NCI-H345 treated with DMSO at 0.1 percent for 48 hours (cell line): ENCODE data around the gene ATP8A2.

Experiments
- DNase-seq: peaks from one replicate; lab custom pipeline; 2025; ENCODE audit not compliant: unreplicated experiment; lab: John Stamatoyannopoulos, UW

Gene ATP8A2

GRCh38 chr13:25906191-25906661 is 534.5 kb downstream of the ATP8A2 start:
- DNase-seq: no peak

GRCh38 chr13:25908366-25908765 is 536.6 kb downstream of the ATP8A2 start:
- DNase-seq: no peak

DNA sequence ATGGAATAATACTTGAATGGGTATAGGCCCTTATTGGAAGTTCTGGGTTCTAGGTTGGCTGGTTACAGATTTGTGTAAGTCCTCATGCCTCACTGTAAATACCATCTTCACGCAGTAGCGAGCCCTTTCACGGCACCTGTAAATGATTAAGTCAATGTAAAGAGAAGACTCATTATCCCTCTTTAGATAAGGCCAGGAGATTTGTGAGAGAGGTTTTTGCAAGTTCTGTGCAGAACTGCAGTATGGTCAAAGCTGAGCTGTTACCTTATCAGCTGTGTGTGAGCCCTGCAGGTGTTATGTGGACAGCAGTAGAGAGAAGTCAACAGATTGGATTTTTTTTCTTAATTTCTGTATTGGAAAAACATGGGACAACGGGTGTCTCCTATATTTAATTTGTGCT is 538.5 kb downstream of the ATP8A2 start:
- DNase-seq: no peak

- DNase-seq: no peak
Measured at GRCh38 chr13:25910991-25911419, 539.2 kb downstream of the ATP8A2 start.

GRCh38 chr13:25912961-25913360 is 541.2 kb downstream of the ATP8A2 start:
- no peak for DNase-seq

GRCh38 chr13:25915840-25916518 is 544.2 kb downstream of the ATP8A2 start:
- no peak for DNase-seq

- DNase-seq: no peak
Measured at GRCh38 chr13:25920277-25920676, 548.5 kb downstream of the ATP8A2 start.

- no peak for DNase-seq
Measured at GRCh38 chr13:25920931-25921330, 549.2 kb downstream of the ATP8A2 start.

- no peak for DNase-seq
Measured at GRCh38 chr13:25922376-25922775, 550.6 kb downstream of the ATP8A2 start.

- DNase-seq: no peak
Measured at GRCh38 chr13:25923217-25924085, 551.7 kb downstream of the ATP8A2 start.

GRCh38 chr13:25927363-25927762 is 555.6 kb downstream of the ATP8A2 start:
- DNase-seq: no peak

DNA sequence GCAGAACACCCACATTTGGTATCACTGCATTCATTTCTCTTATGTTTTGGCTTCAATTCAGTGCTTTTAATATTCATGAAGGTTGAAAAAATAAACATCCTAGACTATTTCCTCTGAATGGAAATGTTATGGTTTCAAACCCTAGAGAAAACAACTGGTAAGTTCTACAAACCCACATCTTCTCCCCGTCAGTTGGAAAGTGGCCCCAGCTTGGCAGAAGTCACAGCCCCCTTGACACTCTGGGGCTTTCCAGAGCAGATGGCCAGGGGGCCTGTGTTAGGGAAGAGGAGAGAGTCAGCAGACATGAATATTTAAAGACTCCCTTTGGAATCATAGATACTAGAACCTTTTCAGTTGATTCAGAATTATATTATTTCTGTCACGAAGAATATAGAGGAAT is 556.2 kb downstream of the ATP8A2 start:
- DNase-seq: no peak

DNA sequence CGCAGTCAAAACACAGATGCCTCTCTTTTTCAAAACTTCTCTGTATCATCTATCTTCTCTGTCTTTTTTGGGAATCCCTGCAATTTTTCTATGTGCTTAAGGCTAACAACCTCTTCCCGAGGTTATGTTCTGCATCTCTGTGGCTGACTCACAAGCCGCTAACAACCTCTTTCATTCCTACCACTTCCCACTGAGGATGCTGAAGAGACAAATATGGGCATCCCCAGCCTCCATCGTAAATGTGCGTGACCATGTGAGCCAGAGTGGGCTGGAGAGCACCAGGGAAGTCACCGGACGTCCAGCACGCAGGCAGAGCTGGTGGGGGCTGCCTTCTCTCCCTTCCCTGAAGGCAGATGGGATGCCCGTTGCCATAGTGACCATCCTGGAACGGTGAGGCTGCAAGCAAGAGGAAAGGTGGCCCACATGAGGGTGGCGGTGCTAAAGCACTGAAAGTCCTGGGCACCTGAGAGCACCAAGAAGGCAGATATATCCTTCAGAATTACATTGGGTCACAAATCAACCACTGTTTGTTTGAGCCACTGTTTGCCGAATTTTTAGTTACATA is 557.2 kb downstream of the ATP8A2 start:
- no peak for DNase-seq

- DNase-seq: no peak
Measured at GRCh38 chr13:25929816-25930215, 558.0 kb downstream of the ATP8A2 start.

DNA sequence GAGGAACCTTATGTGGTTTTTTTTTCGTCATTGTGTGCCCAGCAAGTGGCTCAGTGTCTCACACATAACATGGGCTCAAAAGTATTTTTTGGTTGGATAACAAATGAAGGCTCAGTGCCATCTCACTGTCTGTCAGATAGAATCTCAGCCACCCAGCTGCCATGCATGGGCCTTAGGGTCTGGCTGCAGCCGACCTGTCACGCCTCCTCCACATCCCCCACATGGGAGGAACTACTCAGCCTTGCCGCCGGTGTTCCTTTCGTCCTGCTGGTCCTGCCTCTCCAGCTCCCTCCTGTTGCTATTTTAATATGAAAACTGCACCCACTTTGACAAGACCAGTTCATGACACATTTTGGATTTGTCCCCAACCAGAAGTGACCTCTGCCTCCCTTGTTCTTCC is 558.9 kb downstream of the ATP8A2 start:
- no peak for DNase-seq

DNA sequence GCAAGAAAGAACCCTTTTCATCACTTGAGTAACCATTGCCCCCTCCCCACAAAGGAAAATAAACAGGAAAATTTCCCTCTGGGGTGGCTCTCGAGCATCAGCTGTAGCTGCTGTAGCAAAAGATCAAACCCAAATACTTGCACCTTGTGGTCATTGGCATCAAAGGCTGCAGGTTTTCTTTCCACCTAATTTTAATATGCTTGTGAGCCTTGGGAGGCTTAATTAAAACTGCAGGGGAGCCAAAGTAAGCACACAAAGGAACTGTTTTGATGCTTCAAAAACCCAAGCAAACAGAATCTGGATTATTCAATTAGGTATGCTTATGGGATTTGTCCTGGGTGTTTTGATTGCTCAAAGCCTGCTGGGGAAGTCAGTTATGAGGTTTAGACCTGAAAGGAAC is 560.6 kb downstream of the ATP8A2 start:
- no peak for DNase-seq

DNA sequence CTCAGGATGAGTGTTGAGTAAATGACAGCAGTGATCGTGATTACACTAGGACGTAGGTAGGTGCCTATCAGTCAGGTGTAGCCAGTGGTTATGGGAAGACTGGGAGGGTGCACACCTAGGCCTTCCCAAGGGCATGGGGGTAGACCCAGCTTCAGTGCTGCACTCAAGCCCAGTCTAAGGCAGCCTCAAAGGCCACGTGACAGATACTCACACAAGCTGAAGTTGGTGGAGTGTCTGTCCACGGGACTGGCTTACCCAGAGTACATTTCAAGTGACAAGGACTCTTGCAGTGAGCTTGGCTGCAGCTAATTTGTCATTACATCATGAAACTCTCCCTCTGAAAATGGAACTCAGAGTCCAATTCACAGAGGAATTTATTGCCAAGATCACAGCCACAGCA is 561.7 kb downstream of the ATP8A2 start:
- DNase-seq: no peak

GRCh38 chr13:25934127-25934526 is 562.4 kb downstream of the ATP8A2 start:
- DNase-seq: no peak

DNA sequence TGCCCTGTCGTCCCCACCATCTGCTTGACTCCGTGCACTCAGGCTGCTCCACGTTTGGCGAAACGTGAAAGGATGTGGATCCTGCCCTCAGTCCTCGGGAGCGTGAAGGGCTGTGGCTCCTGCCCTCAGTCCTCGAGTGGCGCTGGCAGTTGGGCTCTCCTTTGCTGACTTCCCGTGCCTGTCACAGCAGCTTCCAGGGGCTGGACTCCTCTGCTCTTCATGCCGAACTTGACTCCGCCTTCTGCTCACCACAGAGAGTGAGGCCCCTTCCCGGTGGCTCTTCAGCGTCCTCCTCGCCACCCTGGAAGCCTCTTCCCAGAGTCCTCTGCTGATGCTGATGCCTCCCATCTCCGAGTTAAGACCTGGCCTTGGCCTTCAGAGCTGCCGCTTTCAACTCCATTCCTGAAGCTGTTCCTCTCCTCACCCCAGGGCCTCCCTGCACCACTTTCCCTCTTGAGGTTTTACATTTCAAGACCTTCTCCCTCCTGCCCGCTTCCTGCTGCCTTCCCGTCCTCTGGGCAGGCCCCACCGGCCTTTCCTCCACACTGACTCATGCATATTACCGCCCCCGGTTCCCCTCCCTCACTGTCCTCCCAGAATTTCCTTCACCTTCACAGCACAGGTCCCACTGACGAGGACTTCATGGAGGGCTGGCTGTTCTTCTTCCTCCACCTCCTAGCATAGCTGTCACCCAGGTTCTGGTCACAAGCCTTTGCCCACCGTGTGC is 568.4 kb downstream of the ATP8A2 start:
- no peak for DNase-seq

DNA sequence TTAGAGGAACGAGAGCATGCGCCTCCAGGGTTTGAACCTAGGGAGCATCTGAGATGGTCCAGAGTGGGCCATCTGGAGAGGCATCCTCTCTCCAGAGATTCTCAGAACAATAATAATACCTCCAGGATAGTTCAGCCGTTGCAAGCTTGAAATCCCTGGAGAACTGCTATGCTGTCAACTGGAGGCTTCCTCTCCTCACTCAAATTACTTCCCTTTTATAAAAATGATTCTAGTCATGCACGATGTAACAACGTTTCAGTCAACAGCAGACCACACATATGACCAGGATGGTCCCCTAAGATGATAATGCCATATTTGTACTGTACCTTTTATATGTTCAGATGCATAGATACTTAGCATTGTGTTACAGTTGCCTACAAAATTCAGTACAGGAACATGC is 571.3 kb downstream of the ATP8A2 start:
- no peak for DNase-seq

- no peak for DNase-seq
Measured at GRCh38 chr13:25943658-25944057, 571.9 kb downstream of the ATP8A2 start.
